Breast epithelium (tissue), 4 donors: ENCODE results near the gene RTN4. TPM values are rescaled to one million over a fixed set of nuclear protein-coding genes. Genes with fewer than 3 reads are reported as not detected.
A peak's percentile ranks its signal among the peaks of the same experiment; 100 is the strongest.

Source experiments
- DNase-seq, 2 donors: peaks; one replicate each; pipeline ENCODE4 v3.0.0-alpha.2; 2019; ENCODE audit warnings: low spot score in 2 of 2
- H3K27ac ChIP-seq, 2 donors: fragments of 200-600 bp; sonication (generic) in 1 of 2; one replicate each; pipeline ENCODE4 v1.5.1; 2016 to 2019; ENCODE audit warnings: mild to moderate bottlenecking in 1 of 2
- H3K27me3 ChIP-seq, 2 donors: fragments of 200-600 bp; sonication (generic) in 1 of 2; one replicate each; pipeline versions ENCODE4 v1.5.1 to v1.6.0; 2017 to 2019; ENCODE audit warnings: control low read depth in 1 of 2, mild to moderate bottlenecking in 1 of 2
- H3K36me3 ChIP-seq: fragments of 200-600 bp; one replicate; pipeline ENCODE4 v1.5.1; 2019
- H3K4me1 ChIP-seq, 2 donors: fragments of 200-600 bp; sonication (generic); one replicate each; pipeline ENCODE4 v1.5.1; 2016 to 2019; ENCODE audit warnings: control low read depth in 1 of 2
- H3K4me3 ChIP-seq, 3 donors: fragments of 200-600 bp; sonication (generic); 1 replicate in 2 of 3; 2 replicates in 1 of 3; pipeline ENCODE4 v1.5.1; 2016 to 2019; ENCODE audit warnings: mild to moderate bottlenecking in 3 of 3, moderate library complexity in 2 of 3
- H3K9me3 ChIP-seq, 2 donors: fragments of 200-600 bp; sonication (generic) in 1 of 2; one replicate each; pipeline ENCODE4 v1.5.1; 2016 to 2019; ENCODE audit warnings: control low read depth in 1 of 2
- CTCF ChIP-seq, 3 donors: fragments of 450-650 bp; IDR thresholded peaks; one replicate each; pipeline ENCODE4 v1.5.1; 2016 to 2017; ENCODE audit warnings: antibody characterized with exemption in 3 of 3, mild to moderate bottlenecking in 3 of 3, moderate library complexity in 3 of 3
- POLR2A ChIP-seq: fragments of 450-650 bp; IDR thresholded peaks from one replicate; pipeline ENCODE4 v1.6.1; 2016; ENCODE audit warnings: antibody characterized with exemption, mild to moderate bottlenecking, moderate library complexity
- POLR2AphosphoS5 ChIP-seq, 3 donors: sonication (generic); formaldehyde crosslinking; IDR thresholded peaks; one replicate each; pipeline ENCODE4 v1.6.1; 2017; ENCODE audit warnings: antibody characterized with exemption in 3 of 3
- intact Hi-C: fragments of 100-400 bp; cut with DNase I; formaldehyde crosslinking; loops from one replicate; pipeline ENCODE4 v1.15.1; 2023; ENCODE audit warnings: low total_unique reads
- total RNA-seq, 3 donors: library from RNA; depleted of rRNA; stranded (reverse); fragments of >200 nt; gene quantifications; one replicate each; pipeline ENCODE4 v1.1.0, GENCODE V29; 2016

RTN4 gene
- total RNA-seq, 3 donors from 2014 or later: 188 to 419 (median 201) TPM

DNA sequence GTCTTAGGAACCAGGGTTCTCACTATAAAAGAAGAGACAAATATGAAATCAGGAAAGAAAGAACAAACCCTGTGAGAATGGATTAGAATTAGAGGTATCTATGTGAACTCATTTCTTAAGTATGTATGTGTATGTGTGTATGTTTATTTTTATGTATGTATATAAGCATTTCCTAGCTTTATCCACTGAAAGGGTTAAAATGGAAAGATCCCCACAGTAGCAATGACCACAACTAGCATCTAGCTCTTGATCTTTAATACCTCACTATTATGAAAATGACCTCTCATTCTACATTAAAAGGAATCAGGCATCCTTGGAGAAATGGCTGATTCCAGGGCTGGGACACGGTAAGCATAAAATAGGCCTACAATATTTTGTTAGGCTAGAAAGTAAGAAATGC lies 31.6 kb downstream of the RTN4 start:
- no peaks in the 10 kb centered on the region for H3K27me3 ChIP-seq
- DNase-seq: no peak
- H3K4me3 ChIP-seq: no peak overlapping the region
- TF ChIP-seq POLR2AphosphoS5 (IDR thresholded peaks at IDR 0.05): no peak
- TF ChIP-seq CTCF (IDR thresholded peaks at IDR 0.05): no peak
- no peak for TF ChIP-seq POLR2A
- H3K4me1 ChIP-seq: no peaks in the 10 kb centered on the region
- intact Hi-C loops: no loop called here
- no peaks in the 10 kb centered on the region for H3K36me3 ChIP-seq
- H3K9me3 ChIP-seq: no peaks in the 10 kb centered on the region
- peak overlapping the region in 1 of 2 donors; percentile 14 for H3K27ac ChIP-seq

GRCh38 chr2:55017880-55018279 lies 32.4 kb downstream of the RTN4 start:
- Histone ChIP-seq H3K9me3 (no peaks in the 10 kb centered on the region), H3K27ac (peak overlapping the region; percentile 5 to 48), H3K36me3 (no peaks in the 10 kb centered on the region), H3K4me1 (no peaks in the 10 kb centered on the region), H3K4me3 (no peak overlapping the region), H3K27me3 (no peaks in the 10 kb centered on the region)
- DNase-seq: no peak
- intact Hi-C loops: no loop called here
- TF ChIP-seq POLR2A (no peak), CTCF (IDR thresholded peaks at IDR 0.05) (no peak), POLR2AphosphoS5 (IDR thresholded peaks at IDR 0.05) (no peak)

- TF ChIP-seq POLR2AphosphoS5 (IDR thresholded peaks at IDR 0.05) (no peak), CTCF (IDR thresholded peaks at IDR 0.05) (no peak), POLR2A (no peak)
- H3K36me3 ChIP-seq: no peaks in the 10 kb centered on the region
- H3K9me3 ChIP-seq: no peaks in the 10 kb centered on the region
- H3K4me1 ChIP-seq: peaks cover 0 to 1% of the 10 kb centered on the region in 2 donors
- no peak overlapping the region for H3K4me3 ChIP-seq
- no peaks in the 10 kb centered on the region for H3K27me3 ChIP-seq
- H3K27ac ChIP-seq: peak overlapping the region; percentile 5 to 48
- no peak for DNase-seq
- intact Hi-C loops: no loop called here
These were observed 32.8 kb downstream of the RTN4 start for GRCh38 chr2:55017428-55017827.

DNA sequence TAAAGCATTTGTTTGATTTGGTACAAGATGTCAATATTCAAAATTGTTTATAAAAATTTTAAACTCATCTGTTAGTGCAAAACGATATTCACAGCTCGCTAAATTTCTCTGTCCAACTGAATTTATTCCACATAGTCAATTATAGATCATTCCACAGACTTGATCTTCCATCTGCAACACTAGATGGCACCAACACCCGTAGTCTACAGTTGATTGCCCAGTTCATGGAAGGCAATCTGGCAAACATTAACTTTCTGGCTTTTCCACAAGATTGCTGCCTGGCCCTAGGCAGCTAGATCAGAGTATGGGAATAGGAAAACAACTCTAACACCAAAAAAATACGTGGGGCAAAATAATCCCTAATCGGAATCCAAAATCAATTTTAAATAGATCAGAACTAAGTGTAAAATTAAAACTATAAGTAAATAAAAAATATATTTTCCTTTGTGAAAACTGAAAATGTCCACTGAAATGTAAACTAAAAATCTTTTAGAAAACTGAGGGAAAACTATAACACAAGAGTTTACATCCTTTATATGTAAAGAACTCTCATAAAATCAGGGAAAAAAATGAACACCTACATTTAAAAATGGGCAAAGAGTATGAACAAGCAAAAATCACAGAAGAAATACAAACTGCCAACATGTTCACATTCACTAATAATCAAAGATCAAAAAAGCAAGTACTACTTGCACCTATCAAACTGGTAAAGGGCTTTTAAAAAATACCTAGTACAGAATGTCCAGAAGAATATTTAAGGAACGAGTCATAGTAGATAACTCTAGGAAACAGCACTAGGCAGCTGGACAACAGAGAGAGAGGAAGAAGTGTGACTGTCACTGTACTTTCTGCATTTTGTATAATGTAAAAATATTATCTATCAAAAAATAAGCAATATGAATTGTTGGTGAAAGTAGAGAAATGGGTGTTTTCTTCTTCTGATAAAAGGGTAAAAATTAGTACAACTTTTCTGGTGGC lies 35.0 kb downstream of the RTN4 start:
- DNase-seq: peak in 1 of 2 donors; percentile 48
- Histone ChIP-seq H3K27me3 (no peaks in the 10 kb centered on the region), H3K4me1 (peaks cover 0 to 23% of the 10 kb centered on the region in 2 donors), H3K36me3 (no peaks in the 10 kb centered on the region), H3K27ac (peak overlapping the region in 1 of 2 donors; percentile 37), H3K4me3 (no peak overlapping the region), H3K9me3 (no peaks in the 10 kb centered on the region)
- intact Hi-C loops: no loop called here
- TF ChIP-seq POLR2AphosphoS5 (IDR thresholded peaks at IDR 0.05) (peak in 1 of 3 donors; percentile 68), CTCF (IDR thresholded peaks at IDR 0.05) (peak in 2 of 3 donors; percentile 61 to 64), POLR2A (no peak)

- no peak for DNase-seq
- peaks cover 0 to 24% of the 10 kb centered on the region in 2 donors for H3K4me1 ChIP-seq
- H3K27me3 ChIP-seq: no peaks in the 10 kb centered on the region
- no peaks in the 10 kb centered on the region for H3K36me3 ChIP-seq
- no peak overlapping the region for H3K4me3 ChIP-seq
- H3K9me3 ChIP-seq: no peaks in the 10 kb centered on the region
- H3K27ac ChIP-seq: peak overlapping the region in 1 of 2 donors; percentile 84
- TF ChIP-seq POLR2A: no peak
- peak in 1 of 3 donors; percentile 26 for TF ChIP-seq CTCF (IDR thresholded peaks at IDR 0.05)
- intact Hi-C loops: no loop called here
These were observed 36.3 kb downstream of the RTN4 start for GRCh38 chr2:55013936-55014335.
